GM19035 (cell line): ENCODE data around the gene SH3PXD2A.
"Not testable (repeated sequence)": the region's sequence is repeated elsewhere in the genome, so short reads cannot be mapped to it uniquely, and the experiment has no call there.

ENCODE experiments used
- ATAC-seq: cut with Tn5 transposase; IDR thresholded peaks from one replicate; pipeline ENCODE4 v1.9.1; 2021; ENCODE audit not compliant: unreplicated experiment

Gene SH3PXD2A

DNA sequence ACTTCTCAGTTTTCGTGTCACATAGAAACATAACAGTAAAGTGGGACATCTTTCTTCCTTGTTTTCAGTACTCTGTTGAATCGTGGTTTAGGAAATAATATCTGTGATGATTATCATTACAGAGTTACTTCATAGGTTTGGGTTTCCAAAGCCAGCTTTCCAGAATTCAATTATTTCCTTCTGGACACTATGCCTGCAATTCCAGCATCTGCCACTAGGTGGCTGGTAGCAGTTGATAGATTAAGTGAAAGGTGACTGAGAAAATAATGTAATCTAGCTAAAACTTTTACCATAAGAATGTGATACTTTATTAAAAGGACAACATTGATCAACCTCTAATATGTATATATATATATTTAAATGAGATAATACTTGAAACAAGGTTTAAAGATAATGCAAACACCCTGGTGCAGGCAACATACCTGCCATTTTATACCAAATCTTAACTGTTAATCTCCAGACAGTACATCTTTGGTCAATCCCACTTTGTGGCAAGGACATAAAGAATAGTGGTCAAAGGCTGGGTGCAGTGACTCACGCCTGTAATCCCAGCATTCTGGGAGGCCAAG lies 102.6 kb downstream of the SH3PXD2A start:
- no peak for ATAC-seq

DNA sequence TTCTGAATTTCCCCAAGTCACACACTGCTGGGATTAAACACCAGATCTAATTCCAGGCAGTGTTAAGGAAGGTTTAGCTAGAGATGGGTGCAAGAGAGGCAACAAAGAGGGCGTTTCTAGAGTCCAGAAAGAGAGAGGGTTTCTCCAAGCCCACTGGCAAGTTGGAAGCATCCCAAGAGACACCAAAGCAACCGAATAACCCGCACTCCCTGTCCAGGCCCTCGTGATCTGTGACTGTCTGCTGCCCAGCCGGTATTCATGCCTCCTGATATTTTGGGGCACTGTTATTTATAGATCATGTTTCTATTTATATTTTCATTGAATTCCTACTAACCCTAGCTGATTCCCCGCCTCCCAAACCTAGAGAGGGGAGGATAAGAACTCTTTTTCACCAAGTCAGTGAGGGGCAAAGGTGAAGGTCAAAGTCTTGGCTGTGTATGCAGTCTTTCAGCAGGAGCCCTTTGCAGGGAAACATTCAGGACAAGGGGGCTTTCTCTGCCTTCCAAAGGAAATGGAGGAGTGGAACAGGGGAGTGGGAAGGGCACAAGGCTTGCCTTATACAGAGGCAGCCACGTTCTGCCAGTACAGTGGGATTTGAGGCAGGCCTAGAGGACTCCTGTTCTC lies 103.6 kb downstream of the SH3PXD2A start:
- ATAC-seq, result no peak

DNA sequence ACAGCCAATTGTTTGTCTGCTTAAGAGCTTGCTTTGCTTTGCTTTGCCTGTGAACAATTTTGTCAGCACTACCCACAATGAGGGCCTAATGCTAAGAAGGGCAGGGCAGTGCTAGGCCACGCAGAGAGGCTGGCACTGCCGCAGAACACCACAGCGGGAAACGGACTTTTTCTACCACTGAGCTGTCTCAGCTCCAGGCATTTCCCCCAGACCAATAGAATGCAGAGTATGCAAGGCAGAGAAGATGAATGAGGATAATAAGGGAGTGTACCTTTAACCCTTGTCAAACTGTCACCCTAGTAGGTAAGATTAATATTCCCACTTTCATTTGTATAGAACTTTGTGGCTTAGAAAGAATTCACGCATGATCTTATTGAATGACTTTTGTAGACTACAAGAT lies 104.5 kb downstream of the SH3PXD2A start:
- no peak for ATAC-seq

DNA sequence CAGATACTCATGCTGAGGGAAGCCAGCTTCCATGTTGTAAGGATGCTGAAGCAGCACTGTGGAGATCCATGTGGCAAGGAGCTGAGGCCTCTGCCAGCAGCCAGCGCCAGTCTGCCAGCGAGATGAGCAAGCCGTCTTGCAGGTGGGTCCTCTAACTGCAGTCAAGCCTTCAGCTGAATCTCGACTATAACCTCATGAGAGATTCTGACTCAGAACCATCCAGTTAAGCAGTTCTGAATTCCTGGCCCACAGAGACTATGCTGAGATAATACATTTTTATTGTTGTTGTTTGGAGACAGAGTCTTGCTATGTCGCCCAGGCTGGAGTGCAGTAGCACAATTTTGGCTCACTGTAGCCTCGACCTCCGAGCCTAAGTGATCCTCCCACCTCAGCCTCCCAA lies 105.6 kb downstream of the SH3PXD2A start:
- ATAC-seq, result no peak

DNA sequence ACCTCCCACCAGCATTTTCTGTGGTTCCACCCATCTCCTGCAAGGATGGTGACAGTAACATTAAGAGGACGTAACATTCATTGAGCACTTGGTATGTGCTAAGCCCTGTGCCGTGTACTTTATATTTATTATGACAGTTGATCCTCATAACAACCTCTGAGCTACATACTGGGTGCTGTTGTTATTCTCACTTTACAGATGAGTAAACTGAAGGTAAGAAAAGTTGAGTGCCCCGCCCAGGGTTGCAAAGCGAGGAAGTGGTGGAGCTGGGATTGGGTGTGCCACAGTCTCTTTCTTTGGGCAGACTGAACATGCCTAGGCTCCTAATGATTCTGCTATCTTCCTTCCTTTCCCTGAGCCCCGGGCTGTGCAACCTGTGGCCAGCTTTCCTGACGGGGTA lies 107.4 kb downstream of the SH3PXD2A start:
- no peak for ATAC-seq

DNA sequence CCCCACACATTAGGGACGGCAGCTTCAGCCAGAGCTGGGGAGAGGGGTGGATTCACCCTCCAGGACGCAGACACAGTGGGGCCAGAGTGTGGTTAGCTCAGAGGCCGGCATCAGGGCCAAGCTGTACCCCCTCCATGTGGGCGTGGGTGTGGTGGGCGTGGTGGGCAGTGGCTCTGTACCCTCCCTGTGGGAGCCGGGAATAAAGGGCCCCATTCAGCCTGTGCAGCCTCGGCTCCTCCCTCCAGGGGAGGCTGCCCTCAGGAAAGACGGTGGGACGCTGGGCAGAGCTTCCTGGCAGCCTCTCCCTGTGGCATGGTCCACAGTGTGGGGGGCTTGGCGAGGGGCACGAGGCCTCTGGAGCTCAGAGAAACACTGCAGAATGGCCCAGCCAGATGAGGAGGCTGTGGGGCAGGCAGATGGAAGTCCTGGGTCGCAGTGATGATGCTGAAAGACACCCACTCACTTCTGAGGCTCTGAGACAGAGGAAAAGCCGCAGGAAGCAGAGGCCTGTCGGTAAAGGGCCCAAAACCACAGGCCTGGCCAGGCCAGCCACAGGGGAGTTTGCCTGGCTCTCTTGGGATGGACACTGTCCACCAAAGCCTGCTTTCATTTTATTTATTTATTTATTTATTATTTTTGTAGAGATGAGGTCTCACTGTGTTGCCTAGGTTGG lies 108.0 kb downstream of the SH3PXD2A start:
- no peak for ATAC-seq

DNA sequence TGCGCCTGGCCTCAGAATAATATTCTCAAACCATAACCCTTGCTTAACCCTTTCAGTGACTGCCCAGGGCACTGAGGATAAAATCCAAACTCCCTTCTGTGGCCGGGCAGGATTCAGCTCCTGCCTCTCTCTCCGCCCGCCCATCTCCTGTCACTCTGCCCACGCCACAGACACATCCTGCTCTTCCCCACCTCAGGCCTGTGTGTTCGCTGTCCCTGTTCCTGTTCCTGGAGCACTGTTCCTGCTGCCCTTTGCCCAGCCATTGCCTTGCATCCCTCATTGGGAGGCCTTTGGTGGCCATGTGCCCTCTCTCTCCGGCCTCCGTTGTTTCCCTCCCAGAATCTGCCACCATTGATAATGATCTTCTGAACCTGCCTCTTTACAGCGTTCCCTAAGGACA lies 108.8 kb downstream of the SH3PXD2A start:
- ATAC-seq, result no peak

DNA sequence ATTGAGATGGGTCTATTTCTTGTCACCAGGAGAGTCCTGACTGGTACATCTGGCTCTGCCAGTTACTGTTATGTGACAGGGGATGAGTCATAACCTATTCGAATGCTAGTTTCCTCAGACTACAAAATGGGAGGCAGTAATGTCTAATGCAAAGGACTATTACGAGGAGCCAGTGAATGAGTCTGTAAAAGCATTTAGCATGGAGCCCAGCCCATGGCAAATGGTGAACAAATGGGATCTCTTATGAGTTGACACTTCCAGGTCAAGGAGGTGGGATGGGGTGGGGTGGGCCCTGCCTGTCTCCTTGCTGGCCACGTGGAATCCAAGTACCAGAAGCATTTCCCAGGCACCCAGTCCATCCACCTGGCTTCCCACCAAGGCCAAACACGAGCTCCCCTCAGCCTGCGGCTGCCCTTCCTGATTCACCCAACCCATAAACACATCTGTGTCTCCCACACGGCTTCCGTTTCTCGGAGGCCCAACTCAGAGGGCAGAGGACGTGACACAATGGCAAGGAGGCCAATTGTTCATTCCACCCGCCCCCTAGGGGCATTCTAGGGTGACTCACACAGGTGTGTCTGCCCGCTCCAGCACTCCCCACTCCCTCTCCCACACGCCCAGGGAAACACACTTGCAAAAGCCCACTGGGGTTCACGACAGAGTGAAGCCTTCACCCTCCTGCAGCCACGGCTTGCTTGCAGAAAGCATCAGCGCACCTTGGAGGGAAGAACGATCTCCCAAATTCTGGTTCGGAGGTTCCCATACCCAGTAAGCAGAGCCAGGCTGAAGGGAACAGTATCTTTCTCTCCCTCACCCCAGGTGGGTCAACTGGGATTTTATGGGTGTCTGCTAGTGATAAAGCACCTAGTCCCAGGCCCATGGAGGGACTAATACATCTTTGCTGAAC lies 109.8 kb downstream of the SH3PXD2A start:
- ATAC-seq, result no peak

DNA sequence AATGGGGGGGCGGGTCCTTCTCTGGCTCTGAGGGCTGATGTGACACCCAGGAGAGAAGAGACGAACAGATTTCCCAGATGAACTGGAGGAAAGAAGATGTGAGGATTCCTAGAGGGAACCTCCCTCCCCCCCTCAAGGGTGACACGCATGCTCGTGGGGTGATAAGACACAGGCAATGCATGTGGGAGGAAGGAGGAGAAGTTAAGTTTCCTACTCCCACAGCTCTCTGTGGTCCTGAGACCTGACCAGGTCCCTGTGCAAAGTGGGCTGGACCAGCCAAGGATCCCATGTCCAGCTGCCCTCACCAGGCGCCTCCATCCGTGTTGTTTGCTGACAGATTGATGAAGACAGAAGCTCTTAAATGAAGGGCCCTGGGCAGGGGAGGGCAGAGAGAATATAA lies 112.6 kb downstream of the SH3PXD2A start:
- ATAC-seq, result no peak

DNA sequence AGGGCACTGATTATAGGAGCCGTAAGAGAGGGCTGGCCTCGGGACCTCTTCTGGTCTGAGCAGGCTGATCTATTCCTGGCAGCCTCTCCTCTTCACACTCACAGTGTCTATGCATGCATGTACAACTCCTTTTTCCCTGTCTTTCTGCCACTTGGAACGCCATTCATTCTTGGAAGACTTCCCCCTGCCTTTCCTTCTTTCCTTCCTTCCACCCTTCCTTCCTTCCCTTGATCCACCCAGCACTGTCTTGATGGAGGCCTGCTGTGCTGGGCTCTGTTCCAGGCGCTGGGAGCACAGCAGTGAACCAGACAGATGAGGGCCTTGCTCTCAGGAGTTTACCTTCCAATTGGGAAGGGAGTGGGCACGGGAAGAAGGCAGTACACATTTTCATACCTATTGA lies 114.8 kb downstream of the SH3PXD2A start:
- ATAC-seq, result no peak

DNA sequence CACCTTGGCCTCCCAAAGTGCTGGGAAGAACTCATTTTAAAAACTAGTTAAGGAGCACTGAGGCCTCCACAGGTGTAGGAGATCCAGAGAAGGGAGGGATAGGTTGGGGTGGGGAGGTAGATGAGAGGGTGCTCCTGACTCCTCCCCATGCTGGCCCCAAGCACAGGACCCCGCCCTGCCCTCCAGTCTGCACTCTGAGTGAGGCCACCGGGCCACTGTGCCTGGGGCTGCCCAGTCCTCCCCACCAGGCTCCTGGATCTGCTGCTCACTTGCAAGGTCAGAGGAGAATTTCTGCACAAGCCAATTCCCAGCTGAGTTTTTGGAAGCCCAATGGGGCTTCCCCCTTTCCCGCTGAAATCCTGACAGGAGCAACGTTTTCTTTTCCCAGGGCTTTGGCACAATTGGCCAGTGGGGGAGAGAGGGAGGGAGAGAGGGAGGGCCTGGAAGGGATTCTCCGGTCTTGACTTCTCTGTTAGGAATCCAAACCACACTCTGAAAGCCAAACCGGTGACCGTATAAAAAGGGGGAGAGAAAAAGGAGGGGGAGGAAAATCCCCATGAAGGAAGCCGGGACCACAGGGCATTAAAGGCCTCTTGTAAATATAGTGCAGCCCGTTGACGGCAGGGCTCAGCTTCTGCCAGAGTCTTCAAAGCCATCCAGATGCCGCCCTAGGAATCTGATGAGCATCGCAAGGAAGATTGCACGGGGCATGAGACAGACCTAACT lies 116.2 kb downstream of the SH3PXD2A start:
- no peak for ATAC-seq

DNA sequence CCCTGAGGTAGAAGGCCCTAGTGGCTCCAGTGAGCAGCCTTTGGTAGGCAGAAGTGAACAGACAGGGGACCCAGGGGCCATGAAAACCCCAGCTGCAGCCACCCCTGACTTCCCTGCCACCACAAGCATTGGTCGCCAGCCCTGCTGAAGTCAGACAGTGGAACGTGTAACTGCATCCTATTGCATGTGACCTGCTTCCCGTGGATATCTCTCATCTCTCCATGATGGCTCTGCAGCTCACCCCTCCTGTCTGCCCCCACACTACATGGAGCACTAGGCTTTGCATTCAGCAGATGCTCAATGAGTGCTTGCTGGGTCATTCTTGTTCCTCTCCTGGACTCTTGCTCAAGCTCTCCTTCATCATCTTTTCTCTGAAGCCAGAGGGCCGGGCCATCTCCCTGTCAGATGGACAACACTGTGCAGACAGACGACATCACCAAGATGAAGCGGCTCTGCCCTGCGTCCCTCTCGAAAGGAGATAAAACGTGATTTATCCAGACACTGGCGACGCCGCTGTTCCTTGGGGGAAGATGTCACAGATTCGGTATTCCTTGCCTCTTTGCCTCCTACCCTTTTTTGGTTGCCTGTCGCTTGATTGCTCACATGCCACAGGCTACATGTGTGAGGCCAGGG lies 117.5 kb downstream of the SH3PXD2A start:
- no peak for ATAC-seq

DNA sequence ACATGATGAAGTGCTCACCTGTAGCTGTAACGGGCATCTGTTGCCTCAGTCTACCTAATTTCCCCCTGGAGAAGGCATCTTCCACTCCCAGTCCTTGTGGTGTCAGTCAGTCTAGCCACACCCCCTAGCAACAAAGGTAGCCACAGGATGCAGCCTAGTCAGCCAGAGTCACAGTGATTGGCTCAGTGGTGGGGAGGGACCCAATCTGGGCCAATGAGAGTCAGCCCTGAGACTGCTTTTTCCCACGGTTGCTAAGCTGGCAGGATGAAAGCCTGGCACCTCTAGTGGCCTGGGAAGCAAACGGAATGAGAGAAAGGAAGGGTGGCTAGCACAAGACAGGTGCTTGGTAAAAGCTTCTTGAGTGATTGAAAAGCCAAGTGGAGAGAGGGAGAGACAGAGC lies 118.6 kb downstream of the SH3PXD2A start:
- no peak for ATAC-seq

DNA sequence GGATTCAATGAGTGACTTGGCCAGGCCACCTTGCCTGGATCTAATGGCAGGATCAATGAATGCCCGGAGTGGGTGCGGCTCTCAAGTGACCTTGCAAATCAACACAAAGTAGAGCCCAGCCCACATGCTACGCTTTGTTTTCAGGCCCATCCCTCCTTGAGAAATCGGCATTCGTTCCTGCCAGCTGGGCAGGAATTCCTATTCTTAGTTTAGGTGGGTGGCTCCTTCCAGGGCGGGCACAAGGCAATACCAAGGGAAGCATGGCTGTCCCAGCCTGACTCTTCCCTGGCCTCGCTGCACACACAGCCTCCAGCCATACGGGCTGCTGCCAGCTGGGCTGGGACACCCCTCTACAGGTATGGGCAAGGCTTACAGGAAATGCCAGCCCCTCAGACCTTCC lies 119.3 kb downstream of the SH3PXD2A start:
- no peak for ATAC-seq

DNA sequence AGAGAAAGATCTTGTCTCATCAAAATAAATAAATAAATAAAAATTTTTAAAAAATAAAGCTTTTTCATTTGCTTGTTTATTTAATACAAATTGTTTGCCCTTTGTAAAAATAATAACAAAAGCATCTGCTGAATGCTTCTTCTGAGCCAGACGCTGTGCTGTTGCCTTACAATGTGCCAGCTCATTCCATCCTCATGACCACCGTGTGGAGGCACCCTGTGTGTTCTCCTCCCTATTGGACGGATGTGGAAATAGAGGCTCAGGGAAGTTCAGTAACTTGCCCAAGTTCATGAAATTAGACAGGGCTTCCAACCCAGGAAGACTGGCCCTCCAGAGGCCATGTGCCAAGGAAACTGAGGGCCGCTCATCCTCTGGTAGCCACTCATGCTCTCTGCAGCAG lies 120.6 kb downstream of the SH3PXD2A start:
- no peak for ATAC-seq

DNA sequence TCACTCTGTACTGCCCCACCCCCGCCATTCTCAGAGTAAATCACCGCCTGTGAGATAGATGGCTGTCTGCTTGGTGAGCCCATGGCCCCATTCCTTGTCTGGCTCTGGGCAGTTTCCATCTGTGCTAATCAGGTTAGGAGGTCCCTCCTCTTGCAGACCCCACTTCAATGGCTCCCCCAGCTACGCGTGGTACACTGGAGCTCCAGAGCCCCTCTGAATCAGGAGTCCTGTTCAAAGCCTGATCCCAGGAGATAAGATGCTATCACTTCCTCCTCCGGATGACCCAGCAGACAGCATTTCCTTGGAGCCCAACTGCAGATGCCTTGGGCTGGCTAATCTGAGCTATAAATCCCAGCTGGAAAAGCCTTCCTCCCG lies 122.3 kb downstream of the SH3PXD2A start:
- ATAC-seq, result no peak

DNA sequence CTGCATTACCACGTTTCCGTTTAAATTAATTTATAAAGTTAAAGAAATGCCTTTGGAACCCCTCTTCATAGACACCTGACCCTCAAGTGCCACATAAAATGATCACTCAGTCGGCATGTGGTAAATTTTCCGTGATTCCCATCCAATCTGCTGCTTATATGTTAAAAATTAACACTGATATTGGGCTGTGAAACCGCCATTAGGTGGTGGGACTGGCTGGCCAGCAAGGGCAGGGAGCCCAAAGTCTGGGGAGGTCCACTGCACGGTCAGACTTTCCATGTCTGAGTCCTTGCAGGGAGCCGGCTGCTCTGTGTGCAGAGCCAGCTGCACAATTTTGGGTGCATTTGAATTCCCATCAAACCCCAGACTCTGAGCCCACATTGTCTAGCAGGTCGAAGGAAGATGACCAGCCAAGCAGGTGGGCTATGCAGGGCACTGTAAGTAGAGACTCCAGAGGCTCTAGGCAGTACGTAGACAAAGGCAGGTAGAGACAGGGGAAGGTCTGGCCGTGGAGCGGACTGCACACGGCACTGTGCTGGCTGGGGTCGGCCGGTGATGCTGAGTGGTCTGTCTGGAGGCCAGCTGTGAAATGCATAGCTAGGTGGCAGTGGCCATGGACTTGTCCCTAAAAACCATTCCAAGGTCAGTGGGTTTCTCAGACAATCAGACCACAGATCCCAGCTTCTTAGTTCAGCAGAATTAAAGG lies 122.9 kb downstream of the SH3PXD2A start:
- no peak for ATAC-seq

DNA sequence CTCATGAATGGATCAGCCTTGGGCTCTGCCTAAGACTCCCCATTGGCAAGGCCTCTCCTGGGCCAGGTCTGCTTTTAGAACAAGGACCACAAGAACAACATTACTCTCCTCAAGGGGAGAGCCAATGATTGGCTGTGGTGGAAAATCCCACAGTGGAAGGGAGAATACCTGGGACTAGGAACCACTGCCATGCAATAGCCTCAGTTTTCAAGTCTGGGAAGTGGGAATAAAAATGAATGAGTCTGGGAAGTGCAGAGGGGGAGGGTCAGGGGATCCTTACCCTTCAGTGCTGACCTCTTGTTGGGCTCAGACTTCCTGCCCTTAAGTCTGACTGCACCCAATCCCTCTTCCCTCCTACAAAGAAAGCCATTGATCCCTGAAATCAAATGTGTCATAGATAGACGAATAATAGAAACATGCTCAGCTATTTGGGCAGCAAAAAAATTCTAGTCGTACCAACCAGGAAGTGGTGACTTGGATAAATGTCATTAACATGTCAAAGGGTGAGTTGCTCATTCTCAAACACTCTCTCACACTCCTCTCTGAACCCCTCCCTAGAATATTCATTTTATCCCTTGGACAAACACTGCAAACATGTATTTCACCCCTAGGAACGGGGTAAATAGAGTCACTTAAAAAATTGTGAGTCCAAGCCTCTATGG lies 123.6 kb downstream of the SH3PXD2A start:
- ATAC-seq, result no peak

DNA sequence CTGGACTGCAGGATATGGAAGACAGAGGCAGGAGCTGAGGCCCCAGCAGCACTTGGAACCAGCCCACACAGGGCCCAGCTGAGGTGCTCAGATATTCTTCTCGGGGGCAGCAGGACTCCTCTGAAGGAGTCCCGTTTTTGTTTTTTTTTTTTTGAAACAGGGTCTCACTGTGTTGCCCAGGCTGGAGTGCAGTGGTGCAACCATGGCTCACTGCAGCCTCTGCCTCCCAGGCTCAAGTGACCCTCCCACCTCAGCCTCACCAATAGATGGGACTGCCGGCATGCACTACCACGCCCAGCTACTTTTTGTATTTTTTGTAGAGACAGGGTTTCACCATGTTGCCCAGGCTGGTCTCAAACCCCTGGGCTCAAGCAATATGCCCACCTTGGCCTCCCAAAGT lies 124.3 kb downstream of the SH3PXD2A start:
- ATAC-seq, result not testable (repeated sequence)
